Neural crest cell (in vitro differentiated cells): ENCODE results near the gene NHEJ1. TPM values are rescaled to one million over a fixed set of nuclear protein-coding genes. Genes with fewer than 3 reads are reported as not detected.

Source experiments
- DNase-seq: peaks from one replicate; pipeline ENCODE4 v3.0.0; 2021; ENCODE audit warnings: low read depth, mixed read lengths, low spot score
- H3K27ac Mint-ChIP-seq: one replicate; pipeline ENCODE4 v1.8.0; 2021; ENCODE audit warnings: mild to moderate bottlenecking, mixed read lengths; ENCODE audit not compliant: unreplicated experiment
- H3K27me3 Mint-ChIP-seq: 2 replicates; pipeline ENCODE4 v1.8.0; 2021; ENCODE audit warnings: low read depth, mild to moderate bottlenecking, mixed read lengths
- H3K36me3 Mint-ChIP-seq: 2 replicates; pipeline ENCODE4 v1.8.0; 2021; ENCODE audit warnings: low read depth, mild to moderate bottlenecking, mixed read lengths
- H3K4me1 Mint-ChIP-seq: 2 replicates; pipeline ENCODE4 v1.8.0; 2021; ENCODE audit warnings: mixed read lengths
- H3K4me3 Mint-ChIP-seq: one replicate; pipeline ENCODE4 v1.8.0; 2021; ENCODE audit warnings: mild to moderate bottlenecking, mixed read lengths
- H3K9me3 Mint-ChIP-seq: 2 replicates; pipeline ENCODE4 v1.8.0; 2021; ENCODE audit warnings: mixed read lengths
- CTCF ChIP-seq: fragments of 200-600 bp; sonication (generic); conservative IDR thresholded peaks from 2 replicates; pipeline ENCODE4 v1.5.0; 2021; ENCODE audit warnings: antibody characterized with exemption, mild to moderate bottlenecking
- total RNA-seq: library from RNA; stranded (reverse); gene quantifications from 2 replicates; pipeline ENCODE4 v1.2.1, GENCODE V29; 2021

Gene NHEJ1
- total RNA-seq, 1 donor from 2014 or later = 26.8 TPM

GRCh38 chr2:219056896-219057708 lies 103.5 kb downstream of the NHEJ1 start:
- peaks cover 83% of the 10 kb centered on the region for H3K27me3 Mint-ChIP-seq
- TF ChIP-seq CTCF = no peak
- no peak for DNase-seq
- H3K9me3 Mint-ChIP-seq = no peaks in the 10 kb centered on the region
- no peaks in the 10 kb centered on the region for H3K36me3 Mint-ChIP-seq
- H3K4me1 Mint-ChIP-seq = no peaks in the 10 kb centered on the region
- H3K27ac Mint-ChIP-seq = no peak overlapping the region
- no peak overlapping the region for H3K4me3 Mint-ChIP-seq

- H3K27me3 Mint-ChIP-seq = peaks cover 81% of the 10 kb centered on the region
Observed at GRCh38 chr2:219056176-219056895, 104.3 kb downstream of the NHEJ1 start.

GRCh38 chr2:219054956-219055903 lies 105.4 kb downstream of the NHEJ1 start:
- Mint-ChIP-seq H3K27ac (no peak overlapping the region), H3K4me3 (no peak overlapping the region), H3K27me3 (peaks cover 89% of the 10 kb centered on the region), H3K36me3 (no peaks in the 10 kb centered on the region), H3K4me1 (no peaks in the 10 kb centered on the region), H3K9me3 (no peaks in the 10 kb centered on the region)
- TF ChIP-seq CTCF = no peak
- no peak for DNase-seq

More at GRCh38 chr2:219056176-219056895, 104.3 kb downstream of the NHEJ1 start:
- no peaks in the 10 kb centered on the region for H3K36me3 Mint-ChIP-seq
- no peak for TF ChIP-seq CTCF
- no peak overlapping the region for H3K27ac Mint-ChIP-seq
- H3K4me3 Mint-ChIP-seq = no peak overlapping the region
- DNase-seq = no peak
- no peaks in the 10 kb centered on the region for H3K4me1 Mint-ChIP-seq
- no peaks in the 10 kb centered on the region for H3K9me3 Mint-ChIP-seq

GRCh38 chr2:219049282-219049681 lies 111.3 kb downstream of the NHEJ1 start:
- Mint-ChIP-seq H3K9me3 (no peaks in the 10 kb centered on the region), H3K4me3 (no peak overlapping the region), H3K27ac (no peak overlapping the region), H3K27me3 (peaks cover 91% of the 10 kb centered on the region), H3K4me1 (no peaks in the 10 kb centered on the region), H3K36me3 (no peaks in the 10 kb centered on the region)
- no peak for TF ChIP-seq CTCF
- no peak for DNase-seq

- H3K36me3 Mint-ChIP-seq = no peaks in the 10 kb centered on the region
- peak; percentile 60 for DNase-seq
- H3K27ac Mint-ChIP-seq = no peak overlapping the region
- H3K4me1 Mint-ChIP-seq = peaks cover 10% of the 10 kb centered on the region
- peaks cover 93% of the 10 kb centered on the region for H3K27me3 Mint-ChIP-seq
- H3K9me3 Mint-ChIP-seq = no peaks in the 10 kb centered on the region
- H3K4me3 Mint-ChIP-seq = no peak overlapping the region
- TF ChIP-seq CTCF = no peak
Observed at GRCh38 chr2:219045937-219046550, 114.6 kb downstream of the NHEJ1 start.
